ENCODE measurements around the gene FGFR3.
"Not testable (repeated sequence)": the region's sequence is repeated elsewhere in the genome, so short reads cannot be mapped to it uniquely, and the experiment has no call there.

The FGFR3 gene

GRCh38 chr4:1833307-1834046 lies 40.4 kb downstream of the FGFR3 start:
- H3K4me3 ChIP-seq (ENCODE audit: low read depth, low read length): no peak overlapping the region
- no peak for DNase-seq (ENCODE audit: low read depth)
- TF ChIP-seq CTCF (conservative IDR thresholded peaks at IDR 0.05; ENCODE audit: low read depth, low read length): no peak

GRCh38 chr4:1834047-1834775 lies 41.1 kb downstream of the FGFR3 start:
- TF ChIP-seq CTCF (conservative IDR thresholded peaks at IDR 0.05; ENCODE audit: low read depth, low read length): no peak
- no peak for DNase-seq (ENCODE audit: low read depth)
- no peak overlapping the region for H3K4me3 ChIP-seq (ENCODE audit: low read depth, low read length)

GRCh38 chr4:1835836-1836235 lies 42.7 kb downstream of the FGFR3 start:
- DNase-seq (ENCODE audit: low read depth); H3K4me3 ChIP-seq (ENCODE audit: low read depth, low read length): not testable (repeated sequence)

GRCh38 chr4:1836650-1837049 lies 43.6 kb downstream of the FGFR3 start:
- no peak for DNase-seq (ENCODE audit: low read depth)
- TF ChIP-seq CTCF (conservative IDR thresholded peaks at IDR 0.05; ENCODE audit: low read depth, low read length): no peak
- no peak overlapping the region for H3K4me3 ChIP-seq (ENCODE audit: low read depth, low read length)

GRCh38 chr4:1837069-1837468 lies 44.0 kb downstream of the FGFR3 start:
- no peak for TF ChIP-seq CTCF (conservative IDR thresholded peaks at IDR 0.05; ENCODE audit: low read depth, low read length)
- no peak overlapping the region for H3K4me3 ChIP-seq (ENCODE audit: low read depth, low read length)
- no peak for DNase-seq (ENCODE audit: low read depth)

GRCh38 chr4:1839282-1839681 lies 46.2 kb downstream of the FGFR3 start:
- H3K4me3 ChIP-seq (ENCODE audit: low read depth, low read length): no peak overlapping the region
- no peak for DNase-seq (ENCODE audit: low read depth)
- no peak for TF ChIP-seq CTCF (conservative IDR thresholded peaks at IDR 0.05; ENCODE audit: low read depth, low read length)

- no peak overlapping the region for H3K4me3 ChIP-seq (ENCODE audit: low read depth, low read length)
- no peak for DNase-seq (ENCODE audit: low read depth)
- no peak for TF ChIP-seq CTCF (conservative IDR thresholded peaks at IDR 0.05; ENCODE audit: low read depth, low read length)
These were observed 48.3 kb downstream of the FGFR3 start for GRCh38 chr4:1841201-1841886.

All from choroid plexus epithelial cell (primary cell).